Stimulated activated CD8-positive, alpha-beta memory T cell treated with anti-CD3 and anti-CD28 coated beads, Interleukin-4, amount 100 ng/mL, for 24 hours (primary cell): ENCODE data around the gene TNRC6A.
"Not testable (repeated sequence)": the region's sequence is repeated elsewhere in the genome, so short reads cannot be mapped to it uniquely, and the experiment has no call there.

Source experiments
- DNase-seq: peaks from one replicate; pipeline ENCODE4 v3.0.0-alpha.2; 2020; ENCODE audit warnings: low read depth

Gene TNRC6A

GRCh38 chr16:24816688-24817087 is 87.2 kb downstream of the TNRC6A start:
- no peak for DNase-seq

GRCh38 chr16:24819462-24820040 is 90.1 kb downstream of the TNRC6A start:
- no peak for DNase-seq

GRCh38 chr16:24820522-24820921 is 91.1 kb downstream of the TNRC6A start:
- no peak for DNase-seq

GRCh38 chr16:24821129-24821528 is 91.7 kb downstream of the TNRC6A start:
- DNase-seq, result no peak

GRCh38 chr16:24822542-24822941 is 93.1 kb downstream of the TNRC6A start:
- no peak for DNase-seq

DNA sequence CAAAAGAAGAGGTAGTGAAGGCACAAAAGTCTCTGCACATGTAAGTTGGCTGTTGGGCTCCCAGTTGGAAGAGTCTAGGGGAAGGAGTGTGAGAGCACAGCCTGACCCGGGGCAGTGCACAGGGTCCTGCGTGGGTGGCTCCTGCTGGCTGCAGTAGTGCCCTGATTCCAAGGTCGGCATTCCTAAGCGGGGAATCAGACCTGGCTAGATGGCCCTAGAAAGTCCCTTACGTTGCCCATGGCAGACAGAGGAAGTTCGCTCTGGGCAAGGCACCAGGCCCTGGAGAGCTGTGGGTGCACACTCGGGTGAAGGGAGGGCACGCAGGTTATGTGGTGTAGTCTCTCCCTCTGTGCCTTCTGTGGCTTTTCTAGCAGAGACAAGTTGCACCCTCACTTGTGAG is 93.5 kb downstream of the TNRC6A start:
- no peak for DNase-seq

DNA sequence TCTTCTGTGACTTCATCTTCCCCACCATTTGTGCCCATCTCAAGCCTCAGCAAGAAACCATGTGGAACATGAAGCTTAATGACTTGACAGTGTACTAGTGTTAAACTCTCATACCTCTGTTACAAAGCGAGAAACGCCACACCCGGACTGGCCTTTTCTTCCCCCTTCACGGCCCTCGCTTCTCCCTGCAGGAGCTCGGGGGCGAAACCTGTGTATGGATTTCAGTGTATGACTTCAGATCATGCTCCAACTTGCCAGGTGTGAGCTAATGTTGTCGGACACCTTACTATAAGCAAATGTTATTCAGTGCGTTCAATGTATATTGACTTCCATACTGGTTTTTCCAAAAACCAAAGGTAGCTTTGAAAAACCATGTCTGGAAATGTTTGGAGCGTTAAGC is 96.2 kb downstream of the TNRC6A start:
- DNase-seq, result no peak

DNA sequence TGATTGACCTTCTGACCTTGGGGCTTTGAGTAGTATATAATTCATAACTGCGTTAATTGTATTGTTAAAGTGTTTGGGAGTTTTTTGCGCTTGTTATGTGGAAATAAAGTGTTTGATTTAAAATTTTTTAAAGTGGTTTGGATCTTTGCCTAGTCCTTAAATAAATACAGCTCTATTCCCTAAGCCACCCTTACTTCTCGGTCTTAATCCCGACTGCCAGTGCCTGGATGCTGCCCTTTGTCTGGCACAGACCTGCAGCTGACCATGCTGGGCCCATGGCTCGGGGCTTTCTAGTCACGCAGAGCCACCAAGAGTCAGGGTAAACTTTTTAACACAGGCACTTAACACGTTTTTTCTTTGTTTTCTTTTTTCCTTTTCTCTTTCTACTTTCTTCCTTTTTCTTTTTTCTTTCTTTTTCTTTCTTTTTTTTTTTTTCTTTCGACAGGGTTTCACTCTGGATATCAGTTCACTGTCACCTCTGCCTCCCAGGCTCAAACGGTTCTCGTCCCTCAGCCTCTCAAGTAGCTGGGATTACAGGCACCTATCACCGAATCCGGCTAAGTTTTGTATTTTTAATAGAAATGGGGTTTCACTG is 96.7 kb downstream of the TNRC6A start:
- no peak for DNase-seq

DNA sequence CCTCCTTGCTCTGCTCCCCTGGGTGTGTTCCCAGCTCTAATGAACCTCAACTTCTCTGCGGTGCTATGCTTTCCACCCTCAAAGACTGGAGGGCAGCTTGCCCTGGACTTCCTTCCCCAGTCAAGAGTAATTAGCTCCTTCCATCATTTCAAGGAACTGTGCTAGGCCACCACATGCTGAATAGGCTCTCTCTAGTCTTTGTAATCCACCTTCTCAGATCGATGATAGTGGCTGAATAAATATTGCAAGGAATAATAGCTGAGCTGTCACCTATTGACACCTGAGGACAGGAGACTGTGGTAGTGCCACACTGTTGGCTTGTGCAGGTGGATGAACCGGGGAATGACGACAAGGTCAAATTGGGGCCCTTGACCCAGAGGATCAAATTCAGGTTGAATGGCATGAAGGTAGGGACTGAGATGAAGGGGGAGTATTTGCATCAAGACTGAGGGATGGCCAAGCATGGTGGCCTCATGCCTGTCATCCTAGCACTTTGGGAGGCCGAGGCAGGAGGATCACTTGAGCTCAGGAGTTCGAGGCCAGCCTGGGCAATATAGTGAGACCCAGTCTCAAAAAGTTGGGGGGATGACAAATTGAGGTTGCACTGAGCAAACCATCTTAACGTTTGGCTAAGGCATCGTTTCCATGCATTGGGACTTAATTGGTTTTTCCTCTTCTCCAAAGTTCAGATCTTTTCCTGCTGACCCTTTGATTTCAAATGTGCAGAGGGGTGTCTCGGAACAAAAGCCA is 97.5 kb downstream of the TNRC6A start:
- DNase-seq, result no peak

GRCh38 chr16:24829153-24829552 is 99.7 kb downstream of the TNRC6A start:
- no peak for DNase-seq

DNA sequence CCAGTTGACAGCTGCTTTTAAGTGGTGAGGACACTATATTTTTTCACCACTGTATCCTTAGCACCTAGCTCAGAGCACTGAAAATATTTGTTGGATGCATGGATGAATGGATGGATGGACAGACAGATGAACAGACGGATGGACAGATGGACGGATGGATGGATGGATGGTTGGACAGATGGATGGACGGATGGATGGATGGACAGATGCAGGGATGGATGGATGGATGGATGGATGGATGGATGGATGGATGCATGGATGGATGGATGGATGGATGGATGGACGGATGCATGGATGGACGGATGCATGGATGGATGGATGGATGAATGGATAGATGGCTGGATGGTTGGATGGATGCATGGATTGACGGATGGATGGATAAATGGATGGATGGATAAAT is 103.9 kb downstream of the TNRC6A start:
- no peak for DNase-seq

DNA sequence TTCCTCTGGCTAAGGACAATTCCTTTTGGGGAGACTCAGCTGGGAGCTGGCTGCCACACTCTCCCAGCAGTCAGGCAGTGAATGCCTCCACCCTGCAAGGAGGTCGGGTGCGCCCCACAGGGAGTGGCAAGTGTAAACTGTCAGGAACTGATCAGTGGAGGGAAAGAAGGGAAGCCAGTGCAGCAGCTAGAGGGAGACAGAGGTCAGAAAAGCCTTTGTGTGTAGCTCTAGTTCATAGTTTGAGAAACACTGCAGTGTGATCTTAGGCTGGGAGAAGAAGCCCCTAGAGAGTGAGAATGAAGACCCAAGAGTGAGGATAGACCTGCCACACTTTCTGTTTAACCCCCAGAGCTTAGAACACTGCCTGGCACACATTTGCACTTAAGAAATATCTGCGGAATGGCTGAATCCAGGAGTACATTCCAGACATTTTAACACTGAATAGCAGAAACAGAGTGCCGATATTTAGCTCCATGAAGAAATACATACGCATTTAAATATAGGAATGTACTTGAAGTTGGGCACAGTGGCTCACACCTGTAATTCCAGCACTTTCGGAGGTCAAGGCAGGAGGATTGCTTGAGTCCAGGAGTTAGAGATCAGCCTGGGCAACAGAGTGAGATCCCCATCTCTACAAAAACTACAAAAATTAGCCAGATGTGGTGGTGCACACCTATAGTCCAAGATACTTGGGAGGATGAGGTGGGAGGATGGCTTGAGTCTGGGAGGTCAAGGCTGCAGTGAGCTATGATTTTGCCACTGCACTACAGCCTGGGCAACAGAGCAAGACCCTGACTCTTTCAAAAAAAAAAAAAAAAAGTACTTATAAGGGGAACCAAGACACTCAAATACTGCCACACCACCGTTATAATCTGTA is 105.2 kb downstream of the TNRC6A start:
- DNase-seq, result no peak

DNA sequence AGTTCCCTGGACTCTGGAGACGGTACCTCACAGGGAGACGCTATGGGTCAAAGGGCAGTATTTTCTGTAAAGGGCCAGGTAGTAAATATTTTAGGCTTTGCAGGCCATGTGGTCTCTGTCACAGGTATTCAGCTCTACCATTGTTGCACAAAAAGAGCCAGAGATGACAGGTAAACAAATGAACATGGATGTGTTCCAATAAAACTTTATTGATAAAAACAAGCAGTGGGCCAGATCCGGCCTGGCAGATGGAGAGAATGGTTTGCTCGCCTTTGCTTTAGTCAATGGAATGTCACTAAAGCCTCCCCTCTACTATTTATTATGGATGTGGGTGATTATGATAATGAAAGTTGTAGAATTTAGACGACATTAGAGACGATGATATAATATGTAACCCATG is 107.4 kb downstream of the TNRC6A start:
- no peak for DNase-seq

GRCh38 chr16:24837969-24838368 is 108.5 kb downstream of the TNRC6A start:
- no peak for DNase-seq

- DNase-seq, result no peak
Observed at GRCh38 chr16:24838554-24839266, 109.3 kb downstream of the TNRC6A start.

DNA sequence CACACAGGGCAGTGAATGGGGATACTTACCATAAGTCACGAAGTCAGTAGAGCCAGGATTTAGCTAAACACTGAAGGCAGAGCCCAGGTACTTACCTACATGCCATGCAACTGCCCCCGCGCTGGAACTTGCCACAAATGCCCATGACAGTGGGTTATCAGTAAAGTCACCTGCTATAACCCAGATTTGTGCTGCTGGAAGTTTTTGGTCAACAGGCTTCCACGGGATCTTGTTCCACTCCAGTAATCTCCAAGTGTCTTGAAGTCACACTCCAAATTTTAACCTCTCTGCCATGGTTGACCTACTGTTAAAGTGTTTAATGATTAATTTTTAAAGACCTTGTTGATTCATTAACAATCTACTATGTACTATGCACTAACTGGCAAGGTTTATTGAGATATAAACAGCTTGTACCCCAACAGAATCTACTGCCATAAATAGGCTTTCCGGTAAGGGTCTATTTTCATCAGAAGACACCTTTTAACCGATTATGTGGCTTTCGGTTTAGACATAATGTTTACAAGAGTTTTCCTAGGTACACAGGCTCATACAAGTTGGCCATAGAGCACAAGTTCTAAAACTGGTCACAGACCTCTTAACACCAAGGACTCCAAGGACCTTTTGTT is 110.0 kb downstream of the TNRC6A start:
- no peak for DNase-seq

- no peak for DNase-seq
Observed at GRCh38 chr16:24841291-24841690, 111.8 kb downstream of the TNRC6A start.

DNA sequence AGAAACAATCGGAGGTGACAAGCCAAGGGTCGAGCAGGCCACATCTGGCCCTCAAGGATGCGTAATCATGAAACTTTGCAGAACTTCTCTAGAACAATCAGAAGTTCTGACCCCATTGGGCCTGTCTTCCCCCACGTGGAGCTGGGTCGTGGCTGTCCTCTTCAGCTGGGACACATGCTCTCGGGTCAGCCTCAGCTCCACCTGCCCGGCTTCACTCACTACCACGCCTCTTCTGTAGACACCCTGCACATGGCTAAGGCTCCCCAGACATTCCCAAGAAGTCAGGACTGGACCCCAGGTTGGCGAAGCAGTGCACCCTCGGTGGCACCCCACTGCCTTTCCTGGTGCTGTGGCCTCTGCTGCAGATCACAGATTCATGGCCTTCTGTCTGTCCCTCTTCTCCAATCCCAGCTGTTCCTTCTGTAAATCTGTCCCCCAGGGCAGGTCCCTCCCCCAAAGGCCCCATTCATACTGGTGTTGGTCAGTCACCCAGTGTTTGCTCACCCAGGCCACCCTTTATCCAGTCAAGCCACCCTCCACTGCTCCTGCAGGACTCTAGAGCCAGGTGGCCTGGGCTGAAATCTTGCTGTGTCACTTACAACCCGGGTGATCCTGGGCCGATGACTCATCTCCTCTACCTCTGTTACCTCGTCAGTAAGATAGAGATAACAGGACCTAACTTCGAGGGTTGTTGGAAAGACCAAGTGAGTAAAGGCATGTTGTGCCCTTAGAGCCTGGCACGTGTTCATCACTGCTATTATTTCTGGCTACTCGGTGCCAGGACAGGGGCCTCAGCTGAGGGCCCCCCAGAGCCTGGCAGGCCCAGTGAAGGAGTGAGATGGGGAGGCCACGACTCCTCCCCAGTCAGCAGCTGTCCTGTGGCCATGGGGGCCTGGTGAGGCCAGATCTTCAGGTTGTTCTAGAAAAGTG is 114.9 kb downstream of the TNRC6A start:
- DNase-seq, result no peak

- not testable (repeated sequence) for DNase-seq
Observed at GRCh38 chr16:24845031-24845365, 115.5 kb downstream of the TNRC6A start.

- no peak for DNase-seq
Observed at GRCh38 chr16:24845726-24846547, 116.5 kb downstream of the TNRC6A start, which contains the start of gene SLC5A11. Gene SLC5A11, plus strand, starts transcription at chr16:24845963. Its CDS starts 12,681 bp downstream, at chr16:24858644.
